Measurements from ENCODE around the gene FIGN.

GRCh38 chr2:163612332-163612731 lies 123.5 kb downstream of the FIGN start:
- TF ChIP-seq CTCF (IDR thresholded peaks at IDR 0.05; ENCODE audit: poor library complexity): no peak
- no peak for TF ChIP-seq EZH2phosphoT487 (IDR thresholded peaks at IDR 0.05; ENCODE audit: low read depth, severe bottlenecking, unreplicated experiment)

All from hepatocyte (in vitro differentiated cells).